Measurements from ENCODE around the gene ATP1B1. TPM values are rescaled to one million over a fixed set of nuclear protein-coding genes. Genes with fewer than 3 reads are reported as not detected.
A peak's percentile ranks its signal among the peaks of the same experiment; 100 is the strongest.

Gene ATP1B1
- total and polyA plus RNA-seq, 2 of the 13 experiments (the other 11 are each of a cell fraction or from before 2014, with no cell fraction given): 134 to 135 TPM

GRCh38 chr1:169115891-169116585 lies 9.5 kb downstream of the ATP1B1 start (continued):
- TF ChIP-seq SNAPC4 (CRISPR knock-in tag; IDR thresholded peaks at IDR 0.05): no peak
- no peak for TF ChIP-seq HHEX (CRISPR knock-in tag; IDR thresholded peaks at IDR 0.05)
- TF ChIP-seq PITX1 (CRISPR knock-in tag; IDR thresholded peaks at IDR 0.05): 0 out of 2 replicates have a peak, but pooled peaks have one; percentile 30
- no peak for TF ChIP-seq ZBTB49 (CRISPR knock-in tag; IDR thresholded peaks at IDR 0.05; ENCODE audit: borderline replicate concordance)
- no peak for TF ChIP-seq ZIK1 (CRISPR knock-in tag; IDR thresholded peaks at IDR 0.05; ENCODE audit: borderline replicate concordance, low read depth)
- TF ChIP-seq NPAS2 (CRISPR knock-in tag; IDR thresholded peaks at IDR 0.05; ENCODE audit: borderline replicate concordance): no peak
- no peak for TF ChIP-seq SMARCC2 (IDR thresholded peaks at IDR 0.05)
- TF ChIP-seq SRY (CRISPR knock-in tag; IDR thresholded peaks at IDR 0.05): 0 out of 2 replicates have a peak, but pooled peaks have one; percentile 14
- no peak for TF ChIP-seq KIAA2018 (CRISPR knock-in tag; IDR thresholded peaks at IDR 0.05; ENCODE audit: borderline replicate concordance)
- 0 out of 2 replicates have a peak, but pooled peaks have one; percentile 29 for TF ChIP-seq ZBTB34 (CRISPR knock-in tag; IDR thresholded peaks at IDR 0.05)
- no peak for TF ChIP-seq JDP2 (CRISPR knock-in tag; IDR thresholded peaks at IDR 0.05; ENCODE audit: borderline replicate concordance)
